Cardiac muscle cell (in vitro differentiated cells and primary cell): ENCODE measurements around the gene BTAF1. TPM values are rescaled to one million over a fixed set of nuclear protein-coding genes. Genes with fewer than 3 reads are reported as not detected.
"Not testable (repeated sequence)": the region's sequence is repeated elsewhere in the genome, so short reads cannot be mapped to it uniquely, and the experiment has no call there.

Source experiments
- DNase-seq, 2 donors: peaks; one replicate each; pipeline versions ENCODE4 v3.0.0 to v3.0.0-alpha.2; 2010 to 2017; ENCODE audit warnings: low read depth in 1 of 2, low spot score in 1 of 2
- H3K27ac ChIP-seq: fragments of 200-600 bp; sonication (generic); 2 replicates; pipeline ENCODE4 v1.5.1; 2016
- H3K27me3 ChIP-seq: fragments of 200-600 bp; sonication (generic); 2 replicates; pipeline ENCODE4 v1.6.0; 2016; ENCODE audit warnings: control low read depth
- H3K36me3 ChIP-seq: fragments of 200-600 bp; sonication (generic); 2 replicates; pipeline ENCODE4 v1.5.1; 2016; ENCODE audit warnings: control low read depth
- H3K4me1 ChIP-seq: fragments of 200-600 bp; sonication (generic); 2 replicates; pipeline ENCODE4 v1.8.1; 2017; ENCODE audit warnings: low read depth, mild to moderate bottlenecking, mixed run types
- H3K4me3 ChIP-seq: fragments of 200-600 bp; sonication (generic); 2 replicates; pipeline ENCODE4 v1.5.1; 2016; ENCODE audit warnings: mild to moderate bottlenecking
- H3K9me3 ChIP-seq: fragments of 200-600 bp; sonication (generic); 2 replicates; pipeline ENCODE4 v1.5.1; 2017; ENCODE audit warnings: low read depth, mild to moderate bottlenecking, control low read depth
- CTCF ChIP-seq: IDR thresholded peaks from 2 replicates; pipeline ENCODE4 v1.5.1; 2012; ENCODE audit warnings: low read depth, mild to moderate bottlenecking, low read length
- polyA plus RNA-seq: library from polyadenylated mRNA; unstranded; fragments of >200 nt; fragmentation: Nextera tagmentation; extraction: Ambion mirVana; gene quantifications from 2 replicates; pipeline ENCODE4 v1.2.1, GENCODE V29; 2016
- total RNA-seq: library from RNA; depleted of rRNA; stranded (reverse); fragments of >200 nt; gene quantifications from 2 replicates; pipeline ENCODE4 v1.2.3, GENCODE V29; 2016

Gene BTAF1
- total and polyA plus RNA-seq, 2 experiments from 2014 or later: 35.1 to 121 TPM

- no peak for TF ChIP-seq CTCF
- Histone ChIP-seq H3K27me3 (no peaks in the 10 kb centered on the region), H3K4me3 (no peak overlapping the region), H3K4me1 (no peaks in the 10 kb centered on the region), H3K27ac (no peak overlapping the region), H3K9me3 (no peaks in the 10 kb centered on the region), H3K36me3 (peaks cover 49% of the 10 kb centered on the region)
- DNase-seq: no peak
These were observed 86.6 kb downstream of the BTAF1 start for GRCh38 chr10:92010047-92010735.

- no peak for TF ChIP-seq CTCF
These were observed 88.1 kb downstream of the BTAF1 start for GRCh38 chr10:92011560-92012214.

GRCh38 chr10:92014620-92015019 lies 91.0 kb downstream of the BTAF1 start:
- Histone ChIP-seq H3K27me3 (no peaks in the 10 kb centered on the region), H3K36me3 (peaks cover 70% of the 10 kb centered on the region), H3K9me3 (no peaks in the 10 kb centered on the region), H3K27ac (no peak overlapping the region), H3K4me1 (no peaks in the 10 kb centered on the region), H3K4me3 (no peak overlapping the region)
- no peak for TF ChIP-seq CTCF
- DNase-seq: no peak

More at GRCh38 chr10:92011560-92012214, 88.1 kb downstream of the BTAF1 start:
- H3K4me1 ChIP-seq: no peaks in the 10 kb centered on the region
- no peaks in the 10 kb centered on the region for H3K27me3 ChIP-seq
- no peak overlapping the region for H3K4me3 ChIP-seq
- no peaks in the 10 kb centered on the region for H3K9me3 ChIP-seq
- peaks cover 53% of the 10 kb centered on the region for H3K36me3 ChIP-seq
- H3K27ac ChIP-seq: no peak overlapping the region
- peak in 1 of 2 donors; percentile 56 for DNase-seq

- H3K27me3 ChIP-seq: no peaks in the 10 kb centered on the region
- H3K36me3 ChIP-seq: peaks cover 72% of the 10 kb centered on the region
- TF ChIP-seq CTCF: no peak
These were observed 101.1 kb downstream of the BTAF1 start for GRCh38 chr10:92024700-92025099.

GRCh38 chr10:92025340-92025739 lies 101.8 kb downstream of the BTAF1 start:
- H3K4me1 ChIP-seq: peaks cover 15% of the 10 kb centered on the region
- peaks cover 72% of the 10 kb centered on the region for H3K36me3 ChIP-seq

More at GRCh38 chr10:92024700-92025099, 101.1 kb downstream of the BTAF1 start:
- peak overlapping the region; percentile 49 for H3K27ac ChIP-seq
- peak in 1 of 2 donors; percentile 52 for DNase-seq
- peaks cover 15% of the 10 kb centered on the region for H3K4me1 ChIP-seq
- no peaks in the 10 kb centered on the region for H3K9me3 ChIP-seq
- no peak overlapping the region for H3K4me3 ChIP-seq

GRCh38 chr10:92027141-92027540 lies 103.6 kb downstream of the BTAF1 start:
- H3K36me3 ChIP-seq: peaks cover 65% of the 10 kb centered on the region
- DNase-seq: peak in 1 of 2 donors; percentile 24
- TF ChIP-seq CTCF: no peak

More at GRCh38 chr10:92025340-92025739, 101.8 kb downstream of the BTAF1 start:
- DNase-seq, H3K9me3 ChIP-seq, H3K4me3 ChIP-seq, H3K27me3 ChIP-seq: not testable (repeated sequence)
- peak overlapping the region; percentile 6 for H3K27ac ChIP-seq

More at GRCh38 chr10:92027141-92027540, 103.6 kb downstream of the BTAF1 start:
- H3K27ac ChIP-seq: no peak overlapping the region
- H3K9me3 ChIP-seq: no peaks in the 10 kb centered on the region
- peaks cover 15% of the 10 kb centered on the region for H3K4me1 ChIP-seq
- H3K27me3 ChIP-seq: no peaks in the 10 kb centered on the region
- H3K4me3 ChIP-seq: no peak overlapping the region
